SK-N-SH (cell line): ENCODE data around the gene ASAP2. TPM values are rescaled to one million over a fixed set of nuclear protein-coding genes. Genes with fewer than 3 reads are reported as not detected.

Source experiments
- CTCF ChIA-PET: fragments of 300-600, 350-600 bp; formaldehyde crosslinking; extraction: SDS; loops from one replicate; lab custom pipeline; 2021; lab: Yijun Ruan, JAX
- POLR2A ChIA-PET: fragments of 350-600 bp; sonication (Branson Sonifier 250); formaldehyde crosslinking; extraction: SDS; loops from one replicate; lab custom pipeline; 2020; ENCODE audit warnings: antibody characterized with exemption, inconsistent platforms; lab: Yijun Ruan, JAX
- DNase-seq: peaks from one replicate; pipeline ENCODE4 v3.0.0; 2012
- H2AFZ ChIP-seq: fragments of 200-600 bp; sonication (generic); 2 replicates; pipeline ENCODE4 v1.8.1; 2016; ENCODE audit warnings: antibody characterized with exemption, mild to moderate bottlenecking, low read depth
- H3F3A ChIP-seq: fragments of 200-600 bp; sonication (generic); replicated peaks from 2 replicates; pipeline ENCODE3; 2016; ENCODE audit warnings: antibody characterized with exemption, mild to moderate bottlenecking; ENCODE audit not compliant: insufficient read depth
- H3K27ac ChIP-seq, 2 experiments: fragments of 200-500 bp in 1 of 2; fragments of 200-600 bp in 1 of 2; sonication (Bioruptor generic) in 1 of 2; sonication (generic), shearing (Covaris generic) in 1 of 2; 2 replicates each; pipeline versions ENCODE4 v1.5.1 to v1.6.1; 2014 to 2016; ENCODE audit warnings: low read depth in 2 of 2, inconsistent platforms in 1 of 2, low read length in 1 of 2, mild to moderate bottlenecking in 1 of 2, mixed read lengths in 1 of 2
- H3K27me3 ChIP-seq: fragments of 200-600 bp; sonication (generic), shearing (Covaris generic); 2 replicates; pipeline ENCODE4 v1.6.1; 2016; ENCODE audit warnings: mixed run types; ENCODE audit not compliant: insufficient read depth
- H3K36me3 ChIP-seq, 2 experiments: fragments of 200-500 bp in 1 of 2; fragments of 200-600 bp in 1 of 2; sonication (Bioruptor generic) in 1 of 2; sonication (generic) in 1 of 2; replicated peaks in 1 of 2; 2 replicates each; pipeline versions ENCODE3 to v1.5.1; 2014 to 2016; ENCODE audit warnings: low read length in 1 of 2, mild to moderate bottlenecking in 1 of 2; ENCODE audit not compliant: insufficient read depth in 2 of 2, control insufficient read depth in 1 of 2
- H3K4me1 ChIP-seq, 2 experiments: fragments of 200-500 bp in 1 of 2; fragments of 200-600 bp in 1 of 2; sonication (Bioruptor generic) in 1 of 2; sonication (generic), shearing (Covaris generic) in 1 of 2; 2 replicates each; pipeline versions ENCODE4 v1.5.1 to v1.6.1; 2014 to 2016; ENCODE audit warnings: low read depth in 1 of 2, low read length in 1 of 2, mixed run types in 1 of 2; ENCODE audit not compliant: insufficient read depth in 2 of 2, control insufficient read depth in 1 of 2
- H3K4me2 ChIP-seq: fragments of 200-600 bp; sonication (generic), shearing (Covaris generic); 2 replicates; pipeline ENCODE4 v1.6.1; 2017; ENCODE audit warnings: mixed run types
- H3K4me3 ChIP-seq, 2 experiments: fragments of 200-500 bp in 1 of 2; fragments of 200-600 bp in 1 of 2; sonication (Bioruptor generic) in 1 of 2; sonication (generic), shearing (Covaris generic) in 1 of 2; 2 replicates each; pipeline versions ENCODE4 v1.5.1 to v1.8.1; 2014 to 2016; ENCODE audit warnings: low read depth in 2 of 2, inconsistent platforms in 1 of 2, low read length in 1 of 2, mild to moderate bottlenecking in 1 of 2, mixed read lengths in 1 of 2, moderate library complexity in 1 of 2
- H3K79me2 ChIP-seq: fragments of 200-600 bp; sonication (generic); 2 replicates; pipeline ENCODE4 v1.8.1; 2017; ENCODE audit warnings: mild to moderate bottlenecking; ENCODE audit not compliant: insufficient read depth
- H3K9ac ChIP-seq: fragments of 200-600 bp; sonication (generic); 2 replicates; pipeline ENCODE4 v1.6.1; 2017; ENCODE audit warnings: mixed run types
- H3K9me2 ChIP-seq: fragments of 200-600 bp; sonication (generic); 2 replicates; pipeline ENCODE4 v1.6.1; 2017; ENCODE audit warnings: mixed run types
- H3K9me3 ChIP-seq: fragments of 200-600 bp; sonication (generic); 2 replicates; pipeline ENCODE4 v1.6.1; 2017; ENCODE audit warnings: mixed run types, mild to moderate bottlenecking, moderate library complexity
- H4K20me1 ChIP-seq: fragments of 200-600 bp; sonication (generic); 2 replicates; pipeline ENCODE4 v1.6.1; 2017; ENCODE audit warnings: mild to moderate bottlenecking, mixed run types; ENCODE audit not compliant: insufficient read depth
- ELF1 ChIP-seq: IDR thresholded peaks from 2 replicates; pipeline ENCODE4 v1.4.0; 2012
- EP300 ChIP-seq, 2 experiments: IDR thresholded peaks; 2 replicates each; pipeline versions ENCODE4 v1.4.0 to v1.6.1; 2012; ENCODE audit warnings: borderline replicate concordance in 1 of 2, low read depth in 1 of 2, low read length in 1 of 2
- EZH2phosphoT487 ChIP-seq: fragments of 200-600 bp; sonication (generic); IDR thresholded peaks from 2 replicates; pipeline ENCODE4 v1.6.1; 2017; ENCODE audit warnings: low read depth, mixed run types, mild to moderate bottlenecking, antibody characterized with exemption, moderate library complexity, borderline replicate concordance
- FOSL2 ChIP-seq: IDR thresholded peaks from 2 replicates; pipeline ENCODE4 v1.4.0; 2012; ENCODE audit warnings: low read depth, mild to moderate bottlenecking, moderate library complexity, borderline replicate concordance
- FOXJ3 ChIP-seq: sonication (generic); formaldehyde crosslinking; IDR thresholded peaks from 2 replicates; pipeline ENCODE4 v1.5.1; 2020; ENCODE audit warnings: mild to moderate bottlenecking, missing genetic modification reagents
- FOXM1 ChIP-seq: IDR thresholded peaks from 2 replicates; pipeline ENCODE4 v1.4.0; 2012; ENCODE audit warnings: low read depth, mild to moderate bottlenecking
- JUND ChIP-seq: IDR thresholded peaks from 2 replicates; pipeline ENCODE4 v1.4.0; 2012
- NRF1 ChIP-seq: IDR thresholded peaks from 2 replicates; pipeline ENCODE4 v1.6.1; 2012; ENCODE audit warnings: low read depth, mild to moderate bottlenecking, low read length
- POLR2AphosphoS5 ChIP-seq: IDR thresholded peaks from 2 replicates; pipeline ENCODE4 v1.6.1; 2012; ENCODE audit warnings: low read depth, low read length
- RFX5 ChIP-seq: IDR thresholded peaks from 2 replicates; pipeline ENCODE4 v1.6.1; 2012; ENCODE audit warnings: mild to moderate bottlenecking, improper control_type of control experiment, low read length
- RXRA ChIP-seq: IDR thresholded peaks from 2 replicates; pipeline ENCODE4 v1.4.0; 2012; ENCODE audit warnings: low read depth, mild to moderate bottlenecking, borderline replicate concordance
- SMC3 ChIP-seq: IDR thresholded peaks from 2 replicates; pipeline ENCODE4 v1.6.1; 2012; ENCODE audit warnings: low read depth, low read length, improper control_type of control experiment
- TAF1 ChIP-seq: IDR thresholded peaks from 2 replicates; pipeline ENCODE4 v1.6.1; 2012; ENCODE audit warnings: low read depth, mild to moderate bottlenecking, low read length, moderate library complexity, borderline replicate concordance
- TCF12 ChIP-seq: IDR thresholded peaks from 2 replicates; pipeline ENCODE4 v1.4.0; 2012
- TEAD4 ChIP-seq: IDR thresholded peaks from 2 replicates; pipeline ENCODE4 v1.4.0; 2012; ENCODE audit warnings: mild to moderate bottlenecking, borderline replicate concordance; ENCODE audit not compliant: insufficient read depth
- USF2 ChIP-seq: fragments of 150-350 bp; IDR thresholded peaks from 2 replicates; pipeline ENCODE4 v1.6.1; 2017; ENCODE audit warnings: antibody characterized with exemption, low read length, low read depth, borderline replicate concordance
- YY1 ChIP-seq: IDR thresholded peaks from 2 replicates; pipeline ENCODE4 v1.4.0; 2012; ENCODE audit warnings: low read depth, mild to moderate bottlenecking
- WGBS: methylation state at CpG from one replicate; pipeline ENCODE4 v1.1.6; 2017; ENCODE audit warnings: low lambda C conversion rate; 5-methylcytosine and 5-hydroxymethylcytosine counted together
- polyA plus RNA-seq, 3 experiments: library from polyadenylated mRNA; depleted of rRNA; stranded (reverse); fragments of >200 nt; gene quantifications; 2 replicates each; pipeline ENCODE4 v1.2.3, GENCODE V29; 2012
- TF ChIP-seq, protein P1 (sequence below): IDR thresholded peaks from 2 replicates; pipeline ENCODE4; 2012
- TF ChIP-seq, protein P2 (sequence below): fragments of 200-600 bp; sonication (generic); IDR thresholded peaks from 2 replicates; pipeline ENCODE4 v1.6.1; 2017; ENCODE audit warnings: antibody characterized with exemption, mild to moderate bottlenecking, moderate library complexity

ASAP2 gene
- polyA plus RNA-seq, 1 of the 3 experiments (the other 2 are of a cell fraction) = 37.9 TPM

- POLR2A ChIA-PET = no interaction called here
- H3K4me1 ChIP-seq = peaks cover 0 to 7% of the 10 kb centered on the region in 2 experiments; a peak in 2 of 4 replicates
- TF ChIP-seq FOSL2 (no peak), FOXM1 (no peak), NRF1 (no peak), USF2 (no peak), YY1 (no peak), TCF12 (no peak), EP300 (IDR thresholded peaks at IDR 0.05; ENCODE audit: borderline replicate concordance in 1 of 2, low read depth in 1 of 2, low read length in 1 of 2) (no peak)
- TF ChIP-seq, protein P1, sequence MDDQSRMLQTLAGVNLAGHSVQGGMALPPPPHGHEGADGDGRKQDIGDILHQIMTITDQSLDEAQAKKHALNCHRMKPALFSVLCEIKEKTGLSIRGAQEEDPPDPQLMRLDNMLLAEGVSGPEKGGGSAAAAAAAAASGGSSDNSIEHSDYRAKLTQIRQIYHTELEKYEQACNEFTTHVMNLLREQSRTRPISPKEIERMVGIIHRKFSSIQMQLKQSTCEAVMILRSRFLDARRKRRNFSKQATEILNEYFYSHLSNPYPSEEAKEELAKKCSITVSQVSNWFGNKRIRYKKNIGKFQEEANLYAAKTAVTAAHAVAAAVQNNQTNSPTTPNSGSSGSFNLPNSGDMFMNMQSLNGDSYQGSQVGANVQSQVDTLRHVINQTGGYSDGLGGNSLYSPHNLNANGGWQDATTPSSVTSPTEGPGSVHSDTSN = no peak
- H3K9me3 ChIP-seq = no peaks in the 10 kb centered on the region
- H3K4me2 ChIP-seq = no peak overlapping the region
- H3K36me3 ChIP-seq = peaks cover 69 to 76% of the 10 kb centered on the region in 2 experiments
- no peak for DNase-seq
- 94% methylated on average over 19 of the region's 19 CpGs for WGBS
- H3K27me3 ChIP-seq = no peaks in the 10 kb centered on the region
- H3K79me2 ChIP-seq = peaks cover 2% of the 10 kb centered on the region; the same call in 1 of the 2 replicates
- no peaks in the 10 kb centered on the region for H3K9me2 ChIP-seq
- no peaks in the 10 kb centered on the region for H4K20me1 ChIP-seq
- H2AFZ ChIP-seq = no peak overlapping the region
- H3K9ac ChIP-seq = no peak overlapping the region
- no peaks in the 10 kb centered on the region for H3F3A ChIP-seq
- H3K27ac ChIP-seq = no peak overlapping the region
- H3K4me3 ChIP-seq = no peak overlapping the region
- CTCF ChIA-PET = no interaction called here
Measured at GRCh38 chr2:9390991-9391390, 184.4 kb downstream of the ASAP2 start.

GRCh38 chr2:9391961-9392720 lies 185.5 kb downstream of the ASAP2 start:
- no peak overlapping the region for H3K27ac ChIP-seq

More at GRCh38 chr2:9391961-9392720, 185.5 kb downstream of the ASAP2 start:
- no peak for DNase-seq
- Histone ChIP-seq H3K9ac (no peak overlapping the region), H3K4me3 (no peak overlapping the region), H3K27me3 (no peaks in the 10 kb centered on the region), H3K4me1 (no peaks in the 10 kb centered on the region; a peak in 1 of 4 replicates), H3K79me2 (peaks cover 2% of the 10 kb centered on the region; the same call in 1 of the 2 replicates), H3F3A (no peaks in the 10 kb centered on the region), H3K9me3 (no peaks in the 10 kb centered on the region), H3K4me2 (no peak overlapping the region), H3K36me3 (peaks cover 72 to 73% of the 10 kb centered on the region in 2 experiments), H4K20me1 (no peaks in the 10 kb centered on the region), H2AFZ (no peak overlapping the region), H3K9me2 (no peaks in the 10 kb centered on the region)
- 94% methylated on average over 13 of the region's 13 CpGs for WGBS
- ChIA-PET POLR2A (no interaction called here), CTCF (interaction anchor here (1.0 to 1.2 kb wide), 4 partner anchors 11 to 250 kb away, joined by 3 to 4 read pairs (median 3); partner anchors contain the start of gene ASAP2)
- no peak for TF ChIP-seq RXRA
- TF ChIP-seq RFX5 = no peak
- TF ChIP-seq ELF1 = no peak
- TF ChIP-seq TEAD4 = no peak
- TF ChIP-seq, protein P2, sequence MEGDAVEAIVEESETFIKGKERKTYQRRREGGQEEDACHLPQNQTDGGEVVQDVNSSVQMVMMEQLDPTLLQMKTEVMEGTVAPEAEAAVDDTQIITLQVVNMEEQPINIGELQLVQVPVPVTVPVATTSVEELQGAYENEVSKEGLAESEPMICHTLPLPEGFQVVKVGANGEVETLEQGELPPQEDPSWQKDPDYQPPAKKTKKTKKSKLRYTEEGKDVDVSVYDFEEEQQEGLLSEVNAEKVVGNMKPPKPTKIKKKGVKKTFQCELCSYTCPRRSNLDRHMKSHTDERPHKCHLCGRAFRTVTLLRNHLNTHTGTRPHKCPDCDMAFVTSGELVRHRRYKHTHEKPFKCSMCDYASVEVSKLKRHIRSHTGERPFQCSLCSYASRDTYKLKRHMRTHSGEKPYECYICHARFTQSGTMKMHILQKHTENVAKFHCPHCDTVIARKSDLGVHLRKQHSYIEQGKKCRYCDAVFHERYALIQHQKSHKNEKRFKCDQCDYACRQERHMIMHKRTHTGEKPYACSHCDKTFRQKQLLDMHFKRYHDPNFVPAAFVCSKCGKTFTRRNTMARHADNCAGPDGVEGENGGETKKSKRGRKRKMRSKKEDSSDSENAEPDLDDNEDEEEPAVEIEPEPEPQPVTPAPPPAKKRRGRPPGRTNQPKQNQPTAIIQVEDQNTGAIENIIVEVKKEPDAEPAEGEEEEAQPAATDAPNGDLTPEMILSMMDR = no peak
- TF ChIP-seq YY1 = no peak
- no peak for TF ChIP-seq FOSL2
- no peak for TF ChIP-seq EP300 (IDR thresholded peaks at IDR 0.05; ENCODE audit: borderline replicate concordance in 1 of 2, low read depth in 1 of 2, low read length in 1 of 2)
- TF ChIP-seq TAF1 = no peak
- no peak for TF ChIP-seq SMC3
- no peak for TF ChIP-seq JUND
- TF ChIP-seq FOXJ3 (CRISPR knock-in tag) = no peak
- no peak for TF ChIP-seq POLR2AphosphoS5
- no peak for TF ChIP-seq EZH2phosphoT487
